AG09309 (cell line): ENCODE results near the gene GPM6B.

Source experiments
- DNase-seq: peaks from one replicate; pipeline ENCODE4 v3.0.0-alpha.2; 2010; ENCODE audit warnings: low read depth
- H3K4me3 ChIP-seq: 2 replicates; pipeline ENCODE4 v1.5.1; 2011; ENCODE audit warnings: mild to moderate bottlenecking, low read depth, low read length, moderate library complexity; ENCODE audit not compliant: control insufficient read depth
- CTCF ChIP-seq: IDR thresholded peaks from 2 replicates; pipeline ENCODE4 v1.5.1; 2011; ENCODE audit warnings: mild to moderate bottlenecking, low read depth, low read length, inconsistent platforms; ENCODE audit not compliant: insufficient read depth, control insufficient read depth; ENCODE audit errors: missing control alignments

GPM6B gene

DNA sequence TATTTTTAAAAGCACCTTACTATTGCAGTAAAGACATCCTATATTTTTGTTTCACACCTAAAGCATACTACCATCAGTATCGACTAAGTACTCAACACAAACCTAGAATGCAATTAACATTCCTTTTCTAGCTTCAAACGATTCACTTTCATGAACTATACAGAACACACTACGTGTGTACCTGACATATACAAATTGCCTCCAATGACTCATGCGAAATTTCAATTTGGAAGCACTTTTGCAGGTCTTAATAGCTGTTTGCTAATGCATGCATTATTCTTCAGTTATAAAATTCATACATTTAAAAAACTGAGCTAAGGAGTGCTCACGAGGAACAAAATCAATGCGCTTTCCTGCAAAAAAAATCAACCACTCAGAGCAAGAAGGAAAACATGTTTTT is 19.7 kb upstream of the GPM6B start:
- no peak overlapping the region for H3K4me3 ChIP-seq
- no peak for DNase-seq
- TF ChIP-seq CTCF = no peak

GRCh38 chrX:13835825-13836224 is 18.9 kb upstream of the GPM6B start:
- DNase-seq = no peak
- no peak overlapping the region for H3K4me3 ChIP-seq
- TF ChIP-seq CTCF = no peak

- no peak overlapping the region for H3K4me3 ChIP-seq
Observed at GRCh38 chrX:13834355-13834754, 17.5 kb upstream of the GPM6B start.

GRCh38 chrX:13829983-13830382 is 13.1 kb upstream of the GPM6B start:
- H3K4me3 ChIP-seq = no peak overlapping the region
- DNase-seq = no peak
- TF ChIP-seq CTCF = no peak

More at GRCh38 chrX:13834355-13834754, 17.5 kb upstream of the GPM6B start:
- DNase-seq = no peak
- no peak for TF ChIP-seq CTCF

DNA sequence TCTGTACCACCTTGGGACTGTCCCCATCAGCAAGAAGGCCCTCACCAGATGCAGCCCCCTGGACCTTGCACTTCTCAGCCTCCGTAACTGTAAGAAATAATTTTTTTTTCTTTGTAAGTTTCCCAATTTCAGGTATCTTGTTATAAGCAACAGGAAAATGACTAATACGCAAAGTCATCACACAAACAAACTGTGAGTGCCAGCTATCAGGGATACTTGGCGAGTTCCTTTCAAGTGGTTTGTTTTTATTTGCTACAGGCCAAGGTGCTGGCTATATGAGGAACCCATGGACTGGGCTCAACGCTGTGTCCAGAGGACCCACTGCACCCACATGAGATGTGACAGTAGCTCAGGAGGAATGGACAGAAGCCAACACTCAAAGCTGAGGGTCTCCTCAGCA is 11.5 kb upstream of the GPM6B start:
- no peak overlapping the region for H3K4me3 ChIP-seq
- no peak for DNase-seq
- no peak for TF ChIP-seq CTCF

- no peak for DNase-seq
- no peak overlapping the region for H3K4me3 ChIP-seq
- no peak for TF ChIP-seq CTCF
Observed at GRCh38 chrX:13827298-13828090, 10.6 kb upstream of the GPM6B start.

DNA sequence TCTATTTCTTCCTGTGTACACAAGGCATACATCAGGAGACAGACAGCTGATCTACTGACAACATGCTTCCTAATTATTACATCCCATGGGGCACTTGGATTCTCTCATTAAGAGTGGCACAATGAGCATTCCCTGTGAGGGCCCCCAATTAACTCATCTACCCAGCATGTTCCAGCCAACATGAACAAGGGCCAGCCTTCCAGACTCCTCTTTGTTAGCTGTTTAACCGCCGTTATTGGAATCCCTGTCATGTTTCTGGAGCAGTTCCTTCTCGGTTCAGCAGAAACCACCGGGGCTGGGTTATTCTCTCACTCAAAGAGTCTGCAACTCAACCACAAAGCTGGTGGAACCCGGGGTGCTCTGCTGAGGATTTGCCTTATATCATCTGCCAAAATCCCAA is 9.9 kb upstream of the GPM6B start:
- DNase-seq = no peak
- no peak for TF ChIP-seq CTCF
- H3K4me3 ChIP-seq = no peak overlapping the region
